Caco-2 (cell line): ENCODE results near the gene TPK1. TPM values are rescaled to one million over a fixed set of nuclear protein-coding genes. Genes with fewer than 3 reads are reported as not detected.

Source experiments
- BruUV-seq: library from RNA; stranded (reverse); fragments of 400-500 nt; replicated peaks from 2 replicates; lab custom pipeline; 2021; lab: Mats Ljungman, UMichigan
- CTCF ChIA-PET: fragments of 300-600 bp; sonication (Branson Sonifier 250); formaldehyde crosslinking; loops from one replicate; lab custom pipeline; 2022; ENCODE audit warnings: antibody characterized with exemption; lab: Charles Lee
- POLR2A ChIA-PET: fragments of 300-600 bp; sonication (Branson Sonifier 250); formaldehyde crosslinking; loops from one replicate; lab custom pipeline; 2022; ENCODE audit warnings: antibody characterized with exemption; lab: Charles Lee
- DNase-seq, 2 experiments: peaks; one replicate each; pipeline versions ENCODE4 v3.0.0 to v3.0.0-alpha.2; 2020 to 2022
- H3K27me3 ChIP-seq: replicated peaks from 2 replicates; pipeline ENCODE4 v1.6.0; 2011; ENCODE audit warnings: low read length; ENCODE audit not compliant: control insufficient read depth, insufficient read depth
- H3K36me3 ChIP-seq: 2 replicates; pipeline ENCODE4 v1.5.1; 2011; ENCODE audit warnings: low read length; ENCODE audit not compliant: control insufficient read depth, insufficient read depth
- H3K4me1 ChIP-seq: fragments of 250-450 bp; sonication (Bioruptor Pico); 2 replicates; pipeline ENCODE4 v1.5.1; 2020; ENCODE audit warnings: mild to moderate bottlenecking
- H3K4me3 ChIP-seq: 2 replicates; pipeline ENCODE4 v1.5.1; 2011; ENCODE audit warnings: low read depth, mild to moderate bottlenecking, control low read depth, low read length
- H3K9me3 ChIP-seq: fragments of 250-450 bp; sonication (Bioruptor Pico); 2 replicates; pipeline ENCODE4 v1.5.1; 2020; ENCODE audit warnings: mild to moderate bottlenecking, moderate library complexity
- H3K27ac Mint-ChIP-seq: one replicate; pipeline ENCODE4 v1.8.0; 2022; ENCODE audit warnings: mixed read lengths; ENCODE audit not compliant: unreplicated experiment
- H3K27me3 Mint-ChIP-seq: one replicate; pipeline ENCODE4 v1.8.0; 2022; ENCODE audit warnings: mixed read lengths; ENCODE audit not compliant: insufficient read depth, unreplicated experiment
- H3K36me3 Mint-ChIP-seq: one replicate; pipeline ENCODE4 v1.8.0; 2022; ENCODE audit warnings: mild to moderate bottlenecking, mixed read lengths; ENCODE audit not compliant: insufficient read depth, unreplicated experiment
- H3K4me1 Mint-ChIP-seq: one replicate; pipeline ENCODE4 v1.8.0; 2022; ENCODE audit warnings: low read depth, mixed read lengths; ENCODE audit not compliant: unreplicated experiment
- H3K4me3 Mint-ChIP-seq: one replicate; pipeline ENCODE4 v1.8.0; 2022; ENCODE audit warnings: mild to moderate bottlenecking, moderate library complexity, mixed read lengths; ENCODE audit not compliant: unreplicated experiment
- H3K9me3 Mint-ChIP-seq: one replicate; pipeline ENCODE4 v1.8.0; 2022; ENCODE audit warnings: mixed read lengths; ENCODE audit not compliant: unreplicated experiment
- intact Hi-C: fragments of 100-400 bp; cut with micrococcal nuclease; formaldehyde crosslinking; loops from one replicate; pipeline ENCODE4 v1.10.0; 2022; ENCODE audit not compliant: unreplicated experiment
- total RNA-seq: library from RNA; stranded (reverse); gene quantifications from 2 replicates; pipeline ENCODE4 v1.2.3, GENCODE V29; 2022
- TF ChIP-seq, protein P1 (sequence below), 2 experiments: fragments of 200-600 bp in 1 of 2; IDR thresholded peaks; 1 replicate in 1 of 2; 2 replicates in 1 of 2; pipeline versions ENCODE4 v1.5.1 to v1.8.0; 2011 to 2022; ENCODE audit warnings: antibody characterized with exemption in 1 of 2, control low read depth in 1 of 2, inconsistent platforms in 1 of 2, low read depth in 1 of 2, low read length in 1 of 2, mild to moderate bottlenecking in 1 of 2, moderate library complexity in 1 of 2; ENCODE audit not compliant: insufficient read depth in 1 of 2, severe bottlenecking in 1 of 2, unreplicated experiment in 1 of 2

The TPK1 gene
- total RNA-seq, 1 experiment from 2014 or later: 86.6 TPM

DNA sequence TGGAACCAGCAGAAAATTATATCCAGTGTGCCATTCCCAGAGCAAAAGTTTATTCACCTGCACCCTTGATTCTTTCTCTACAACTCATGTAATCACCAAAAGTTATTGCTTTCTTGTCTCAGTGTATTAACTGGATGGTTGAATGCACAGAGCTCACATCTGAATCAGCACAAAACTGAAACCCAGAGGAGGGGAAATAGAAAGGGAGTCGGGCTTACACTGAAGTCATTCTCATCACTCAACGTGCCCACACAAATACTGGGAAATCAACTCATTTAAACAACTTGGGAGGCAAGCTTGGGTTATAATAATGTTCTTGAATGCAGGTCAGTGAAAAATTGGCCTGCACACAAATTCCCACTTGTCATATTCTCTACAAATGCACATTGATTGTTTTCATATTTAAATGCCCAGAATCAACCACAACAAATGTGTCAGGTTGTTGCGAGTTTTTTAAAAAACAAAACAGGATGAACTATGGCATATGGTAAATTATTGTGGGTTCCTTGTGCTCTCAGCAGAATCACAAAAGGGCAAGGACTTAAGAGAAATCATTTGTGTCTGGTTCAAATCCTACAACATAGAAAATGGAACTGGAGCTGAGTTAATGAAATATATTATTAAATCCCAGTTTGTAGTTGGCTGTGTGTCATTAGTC is 306.5 kb downstream of the TPK1 start:
- no peaks in the 10 kb centered on the region for H3K4me1 ChIP-seq
- BruUV-seq: no TSS peak
- Mint-ChIP-seq H3K27me3 (no peaks in the 10 kb centered on the region), H3K9me3 (no peaks in the 10 kb centered on the region), H3K4me3 (no peak overlapping the region), H3K27ac (no peak overlapping the region), H3K4me1 (no peaks in the 10 kb centered on the region), H3K36me3 (peaks cover 11% of the 10 kb centered on the region)
- ChIA-PET CTCF (no interaction called here), POLR2A (no interaction called here)
- H3K36me3 ChIP-seq: no peaks in the 10 kb centered on the region
- no peak overlapping the region for H3K4me3 ChIP-seq
- H3K9me3 ChIP-seq: no peaks in the 10 kb centered on the region
- intact Hi-C loops: no loop called here
- no peak for DNase-seq
- H3K27me3 ChIP-seq: no peaks in the 10 kb centered on the region
- TF ChIP-seq, protein P1, sequence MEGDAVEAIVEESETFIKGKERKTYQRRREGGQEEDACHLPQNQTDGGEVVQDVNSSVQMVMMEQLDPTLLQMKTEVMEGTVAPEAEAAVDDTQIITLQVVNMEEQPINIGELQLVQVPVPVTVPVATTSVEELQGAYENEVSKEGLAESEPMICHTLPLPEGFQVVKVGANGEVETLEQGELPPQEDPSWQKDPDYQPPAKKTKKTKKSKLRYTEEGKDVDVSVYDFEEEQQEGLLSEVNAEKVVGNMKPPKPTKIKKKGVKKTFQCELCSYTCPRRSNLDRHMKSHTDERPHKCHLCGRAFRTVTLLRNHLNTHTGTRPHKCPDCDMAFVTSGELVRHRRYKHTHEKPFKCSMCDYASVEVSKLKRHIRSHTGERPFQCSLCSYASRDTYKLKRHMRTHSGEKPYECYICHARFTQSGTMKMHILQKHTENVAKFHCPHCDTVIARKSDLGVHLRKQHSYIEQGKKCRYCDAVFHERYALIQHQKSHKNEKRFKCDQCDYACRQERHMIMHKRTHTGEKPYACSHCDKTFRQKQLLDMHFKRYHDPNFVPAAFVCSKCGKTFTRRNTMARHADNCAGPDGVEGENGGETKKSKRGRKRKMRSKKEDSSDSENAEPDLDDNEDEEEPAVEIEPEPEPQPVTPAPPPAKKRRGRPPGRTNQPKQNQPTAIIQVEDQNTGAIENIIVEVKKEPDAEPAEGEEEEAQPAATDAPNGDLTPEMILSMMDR (IDR thresholded peaks at IDR 0.05; ENCODE audit: insufficient read depth in 1 of 2, low read depth in 1 of 2, low read length in 1 of 2, severe bottlenecking in 1 of 2, unreplicated experiment in 1 of 2): no peak

DNA sequence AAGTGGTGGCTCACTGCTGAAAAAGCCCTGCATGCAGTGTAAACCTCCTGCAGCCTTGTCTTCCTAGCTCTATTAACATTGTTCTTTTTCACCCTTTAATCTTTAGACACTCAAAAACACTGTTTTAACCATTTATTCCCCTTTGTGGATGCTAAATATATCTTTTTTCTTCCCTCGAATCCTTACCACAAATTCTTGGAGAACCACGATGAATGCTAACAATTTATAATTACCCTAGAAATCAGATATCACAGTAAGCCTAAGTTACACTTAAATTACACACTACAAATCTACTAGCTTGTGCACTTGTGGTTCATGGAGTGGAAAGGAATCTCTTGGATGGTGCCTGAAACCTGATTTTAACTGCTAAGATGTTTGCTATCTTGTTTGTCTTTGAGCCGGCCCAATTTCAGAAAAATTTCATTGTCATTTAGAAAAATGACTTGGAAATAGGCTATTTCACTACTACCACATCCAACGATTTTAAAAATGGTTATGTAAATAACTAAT is 307.3 kb downstream of the TPK1 start:
- H3K4me1 ChIP-seq: no peaks in the 10 kb centered on the region
- no peaks in the 10 kb centered on the region for H3K27me3 ChIP-seq
- no peaks in the 10 kb centered on the region for H3K4me1 Mint-ChIP-seq
- BruUV-seq: no TSS peak
- H3K27me3 Mint-ChIP-seq: no peaks in the 10 kb centered on the region
- no peaks in the 10 kb centered on the region; the same call in 1 of the 2 replicates for H3K9me3 ChIP-seq
- DNase-seq: no peak
- H3K36me3 Mint-ChIP-seq: peaks cover 9% of the 10 kb centered on the region
- POLR2A ChIA-PET: no interaction called here
- H3K27ac Mint-ChIP-seq: no peak overlapping the region
- intact Hi-C loops: no loop called here
- H3K9me3 Mint-ChIP-seq: no peaks in the 10 kb centered on the region
- H3K4me3 ChIP-seq: no peak overlapping the region
- H3K36me3 ChIP-seq: no peaks in the 10 kb centered on the region
- no peak overlapping the region for H3K4me3 Mint-ChIP-seq
- CTCF ChIA-PET: no interaction called here
- TF ChIP-seq, protein P1 (IDR thresholded peaks at IDR 0.05; ENCODE audit: insufficient read depth in 1 of 2, low read depth in 1 of 2, low read length in 1 of 2, severe bottlenecking in 1 of 2, unreplicated experiment in 1 of 2): no peak

DNA sequence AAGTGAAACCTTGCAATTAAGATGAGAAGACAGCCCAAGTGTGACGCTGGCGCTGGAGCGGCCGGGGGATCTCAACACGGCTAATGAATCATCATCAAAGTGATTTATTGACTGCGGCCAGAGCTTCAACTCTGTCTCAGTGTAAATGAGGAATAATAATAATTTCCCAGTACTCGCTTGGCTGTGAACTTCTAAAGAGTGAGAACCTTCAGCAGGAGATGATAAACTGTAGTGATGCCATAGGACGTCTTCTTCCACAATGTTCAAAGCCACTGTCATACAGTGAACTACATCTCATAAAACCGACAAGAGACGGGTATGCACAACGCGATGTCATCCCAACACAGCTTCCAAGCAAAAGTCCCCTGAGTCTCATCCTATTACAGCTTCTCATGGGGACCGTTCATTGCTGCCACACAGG is 308.8 kb downstream of the TPK1 start:
- Mint-ChIP-seq H3K4me3 (no peak overlapping the region), H3K27ac (no peak overlapping the region), H3K36me3 (peaks cover 5% of the 10 kb centered on the region), H3K27me3 (no peaks in the 10 kb centered on the region), H3K4me1 (no peaks in the 10 kb centered on the region), H3K9me3 (no peaks in the 10 kb centered on the region)
- no TSS peak for BruUV-seq
- no peaks in the 10 kb centered on the region; the same call in 1 of the 2 replicates for H3K9me3 ChIP-seq
- H3K36me3 ChIP-seq: no peaks in the 10 kb centered on the region
- intact Hi-C loops: no loop called here
- TF ChIP-seq, protein P1 (IDR thresholded peaks at IDR 0.05; ENCODE audit: insufficient read depth in 1 of 2, low read depth in 1 of 2, low read length in 1 of 2, severe bottlenecking in 1 of 2, unreplicated experiment in 1 of 2): no peak
- H3K27me3 ChIP-seq: no peaks in the 10 kb centered on the region
- ChIA-PET POLR2A (no interaction called here), CTCF (no interaction called here)
- DNase-seq: no peak
- no peaks in the 10 kb centered on the region for H3K4me1 ChIP-seq
- H3K4me3 ChIP-seq: no peak overlapping the region
